GM15510 (cell line): ENCODE results near the gene PTPN4.
A peak's percentile ranks its signal among the peaks of the same experiment; 100 is the strongest.

Experiments used
- POLR2A ChIP-seq: IDR thresholded peaks from 3 replicates; pipeline ENCODE4 v1.6.1; 2011; ENCODE audit warnings: borderline replicate concordance; ENCODE audit not compliant: insufficient read length; ENCODE audit errors: extremely low read depth

Gene PTPN4, protein sequence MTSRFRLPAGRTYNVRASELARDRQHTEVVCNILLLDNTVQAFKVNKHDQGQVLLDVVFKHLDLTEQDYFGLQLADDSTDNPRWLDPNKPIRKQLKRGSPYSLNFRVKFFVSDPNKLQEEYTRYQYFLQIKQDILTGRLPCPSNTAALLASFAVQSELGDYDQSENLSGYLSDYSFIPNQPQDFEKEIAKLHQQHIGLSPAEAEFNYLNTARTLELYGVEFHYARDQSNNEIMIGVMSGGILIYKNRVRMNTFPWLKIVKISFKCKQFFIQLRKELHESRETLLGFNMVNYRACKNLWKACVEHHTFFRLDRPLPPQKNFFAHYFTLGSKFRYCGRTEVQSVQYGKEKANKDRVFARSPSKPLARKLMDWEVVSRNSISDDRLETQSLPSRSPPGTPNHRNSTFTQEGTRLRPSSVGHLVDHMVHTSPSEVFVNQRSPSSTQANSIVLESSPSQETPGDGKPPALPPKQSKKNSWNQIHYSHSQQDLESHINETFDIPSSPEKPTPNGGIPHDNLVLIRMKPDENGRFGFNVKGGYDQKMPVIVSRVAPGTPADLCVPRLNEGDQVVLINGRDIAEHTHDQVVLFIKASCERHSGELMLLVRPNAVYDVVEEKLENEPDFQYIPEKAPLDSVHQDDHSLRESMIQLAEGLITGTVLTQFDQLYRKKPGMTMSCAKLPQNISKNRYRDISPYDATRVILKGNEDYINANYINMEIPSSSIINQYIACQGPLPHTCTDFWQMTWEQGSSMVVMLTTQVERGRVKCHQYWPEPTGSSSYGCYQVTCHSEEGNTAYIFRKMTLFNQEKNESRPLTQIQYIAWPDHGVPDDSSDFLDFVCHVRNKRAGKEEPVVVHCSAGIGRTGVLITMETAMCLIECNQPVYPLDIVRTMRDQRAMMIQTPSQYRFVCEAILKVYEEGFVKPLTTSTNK

DNA sequence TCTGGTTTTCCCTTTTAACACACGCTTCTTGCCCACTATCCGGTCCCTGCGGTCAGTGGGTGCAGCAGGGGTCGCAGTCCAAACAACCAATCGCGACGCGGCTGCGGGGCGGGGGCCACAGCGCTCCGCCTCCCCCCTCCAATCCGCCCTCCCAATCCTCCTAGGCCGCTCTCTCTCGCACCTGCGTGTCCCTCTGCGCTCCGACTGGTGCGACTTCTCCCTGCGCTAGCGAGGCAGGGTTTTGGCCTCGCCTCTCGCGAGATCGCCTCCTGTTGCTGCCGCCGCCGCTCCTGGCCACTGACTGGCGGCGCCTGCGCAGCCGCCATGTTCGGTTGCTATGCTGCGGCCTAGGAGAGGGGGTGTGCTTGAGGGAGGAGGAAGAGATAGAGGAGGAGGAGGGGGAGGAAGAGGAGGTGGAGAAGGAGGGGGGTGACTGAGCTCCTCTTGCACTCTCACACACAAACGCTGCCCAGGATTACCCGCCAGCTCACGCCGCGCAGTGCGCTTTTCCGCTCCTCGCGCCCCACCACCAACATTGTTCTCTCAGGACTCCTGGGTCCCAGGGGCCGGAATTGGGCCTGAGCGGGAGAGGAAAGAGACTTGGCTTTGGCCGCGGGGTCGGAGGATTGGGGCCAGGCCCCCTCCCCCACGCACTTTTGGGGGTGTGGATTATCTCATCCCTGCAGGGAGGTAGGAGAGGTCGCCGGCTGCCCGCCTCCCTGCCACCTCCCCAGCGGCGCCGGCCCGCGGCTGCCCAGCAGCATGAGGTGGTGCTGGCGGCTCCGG lies at the start of gene PTPN4:
PTPN4 (plus strand) TSS at position 472 of the 786 bp plus-strand sequence. CDS start 49,932 bp downstream, outside the sequence.
- TF ChIP-seq POLR2A = peak; percentile 74

DNA sequence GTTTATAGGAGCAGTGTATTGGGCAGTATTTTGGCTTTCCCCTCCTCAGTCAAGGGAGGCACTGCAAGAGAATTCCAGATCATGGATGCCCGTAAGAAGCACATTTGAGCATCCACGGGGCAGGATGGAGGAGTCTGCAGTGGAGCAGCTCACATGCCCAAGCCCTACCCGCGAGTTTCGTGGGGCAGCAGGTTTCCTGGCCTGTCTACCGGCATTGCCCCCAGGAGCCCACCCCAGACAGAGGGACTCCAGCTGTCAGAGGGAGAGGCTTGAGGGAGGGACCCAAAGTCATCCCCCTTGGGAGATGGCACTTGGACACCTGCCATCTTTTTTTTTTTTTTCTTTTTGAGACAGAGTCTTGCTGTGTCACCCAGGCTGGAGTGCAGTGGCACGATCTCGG lies 49.4 kb upstream of the PTPN4 start:
- TF ChIP-seq POLR2A = no peak

DNA sequence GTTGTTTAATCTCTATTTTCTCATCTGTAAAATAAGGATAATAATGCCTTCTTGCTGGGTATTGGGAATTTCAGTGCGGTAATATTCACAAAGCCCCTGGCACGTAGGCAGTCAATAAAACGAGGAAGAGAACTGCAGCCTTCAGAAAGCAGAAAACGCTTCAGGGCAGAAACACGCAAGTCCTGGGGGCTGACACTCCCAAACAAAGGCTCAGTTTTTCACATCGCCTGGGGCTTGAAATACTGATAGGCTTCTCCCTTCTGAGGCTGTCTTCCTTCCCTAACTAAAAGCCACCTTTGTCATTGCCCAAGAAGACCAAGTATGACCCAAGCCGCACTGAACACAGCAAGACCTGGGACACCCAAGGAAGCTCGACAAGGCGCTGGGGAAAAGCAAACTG lies 48.4 kb upstream of the PTPN4 start:
- TF ChIP-seq POLR2A = no peak

DNA sequence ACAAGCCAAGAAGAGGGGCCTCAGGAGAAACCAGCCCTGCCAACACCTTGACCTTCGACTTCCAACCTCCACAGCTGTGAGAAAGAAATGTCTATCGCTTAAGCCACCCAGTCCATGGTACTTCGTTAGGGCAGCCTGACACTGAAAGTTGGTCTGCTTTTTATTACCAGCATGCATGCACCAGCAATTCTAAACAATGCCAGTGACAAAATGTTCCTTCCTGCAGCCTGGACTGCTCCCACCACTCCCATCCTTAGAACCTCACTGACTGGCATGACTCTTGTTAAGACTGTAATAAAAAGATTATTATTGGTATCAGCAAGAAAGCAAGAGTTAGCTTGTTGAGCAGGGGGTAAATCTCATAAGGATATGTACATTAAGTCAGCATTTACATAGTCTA lies 47.2 kb upstream of the PTPN4 start:
- TF ChIP-seq POLR2A = no peak

DNA sequence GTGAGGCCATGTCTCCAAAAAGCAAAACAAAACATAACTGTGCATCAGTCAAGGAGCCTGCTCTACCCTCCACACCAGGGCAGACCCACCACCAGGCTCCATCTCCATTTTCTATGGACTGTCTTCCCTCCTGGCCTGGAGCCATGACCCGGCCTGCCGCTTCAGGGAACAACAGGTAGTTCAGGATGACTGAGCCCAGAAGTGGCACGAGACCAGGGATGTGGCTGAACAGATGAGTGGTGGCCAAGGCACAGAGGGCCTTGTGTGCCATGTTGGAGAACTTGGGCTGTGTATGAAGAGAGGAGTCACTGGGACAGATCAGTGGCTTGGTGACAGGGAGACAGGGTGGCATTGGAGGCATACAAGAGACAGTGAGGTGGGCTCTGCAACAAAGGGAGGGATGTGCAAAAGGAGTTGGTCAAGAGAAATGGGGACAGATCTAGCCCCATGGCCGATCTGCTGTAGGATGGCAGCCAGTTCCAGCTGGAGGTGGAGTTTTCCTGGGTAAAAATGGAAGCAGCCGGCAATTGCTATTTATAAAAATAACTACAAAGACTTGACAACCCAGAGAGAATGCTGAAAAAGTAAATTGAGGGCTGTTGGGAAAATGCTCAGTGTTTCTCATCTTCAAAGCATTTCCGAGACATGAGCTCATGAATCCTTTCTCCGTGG lies 45.8 kb upstream of the PTPN4 start:
- no peak for TF ChIP-seq POLR2A

DNA sequence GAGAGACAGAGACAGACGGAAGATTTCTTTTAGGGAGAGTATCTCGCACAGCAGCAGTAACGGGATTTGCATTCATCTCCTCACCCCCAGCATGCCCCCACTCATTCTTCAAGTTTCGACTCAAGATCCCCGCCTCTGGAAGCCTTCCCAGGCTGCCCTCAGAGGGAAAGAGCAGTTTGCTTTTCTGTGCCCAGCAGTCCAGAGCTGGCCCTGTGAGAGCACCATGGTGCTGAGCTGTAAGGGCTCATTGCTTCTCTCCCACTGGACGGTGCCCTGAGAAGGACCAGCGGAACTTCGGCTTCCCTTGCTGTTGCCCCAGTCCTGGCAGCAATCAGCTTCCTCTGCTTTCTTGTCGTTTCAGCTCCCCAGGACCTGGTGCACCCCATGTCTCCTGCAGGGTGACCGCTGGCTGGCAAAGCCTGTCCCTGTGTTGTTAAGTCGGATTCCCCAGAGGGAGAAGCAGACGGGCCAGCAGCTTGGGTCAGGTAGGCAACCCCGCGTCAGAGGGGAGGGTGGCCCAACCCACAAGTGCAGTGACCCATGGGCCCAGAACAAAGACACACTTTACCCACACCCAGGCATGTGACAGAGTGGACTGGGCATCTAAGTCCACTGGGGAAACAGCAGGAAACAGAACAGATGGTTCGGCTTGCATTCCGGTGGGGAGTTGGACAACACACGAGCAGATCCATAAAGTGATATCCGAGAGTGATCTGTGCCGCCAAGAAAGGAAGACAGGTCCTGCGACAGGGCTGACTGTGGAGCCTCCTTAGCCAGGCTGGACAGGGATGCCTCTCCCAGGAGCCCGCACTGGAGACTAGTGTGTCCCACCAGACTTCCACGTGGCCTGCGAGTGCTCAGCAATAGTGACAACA lies 44.1 kb upstream of the PTPN4 start:
- TF ChIP-seq POLR2A = no peak

DNA sequence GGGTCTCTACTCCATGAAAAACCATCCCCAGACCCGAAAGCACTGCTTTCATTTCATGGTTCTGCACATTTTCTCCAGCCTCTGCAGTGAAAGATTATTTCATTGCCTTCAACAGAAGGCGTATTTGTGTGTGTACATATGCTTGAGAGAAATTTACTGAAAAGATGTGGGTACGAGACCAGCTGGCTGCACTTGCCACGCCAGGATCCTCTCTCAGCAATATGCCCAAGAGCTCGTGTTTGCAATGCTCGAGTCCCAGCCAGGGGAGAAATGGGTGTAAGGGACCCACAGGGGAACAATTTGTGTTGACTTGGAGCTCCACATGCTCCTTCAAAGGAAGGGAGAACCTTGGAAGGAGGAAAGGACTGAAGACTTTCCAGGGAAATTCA lies 43.4 kb upstream of the PTPN4 start:
- no peak for TF ChIP-seq POLR2A

DNA sequence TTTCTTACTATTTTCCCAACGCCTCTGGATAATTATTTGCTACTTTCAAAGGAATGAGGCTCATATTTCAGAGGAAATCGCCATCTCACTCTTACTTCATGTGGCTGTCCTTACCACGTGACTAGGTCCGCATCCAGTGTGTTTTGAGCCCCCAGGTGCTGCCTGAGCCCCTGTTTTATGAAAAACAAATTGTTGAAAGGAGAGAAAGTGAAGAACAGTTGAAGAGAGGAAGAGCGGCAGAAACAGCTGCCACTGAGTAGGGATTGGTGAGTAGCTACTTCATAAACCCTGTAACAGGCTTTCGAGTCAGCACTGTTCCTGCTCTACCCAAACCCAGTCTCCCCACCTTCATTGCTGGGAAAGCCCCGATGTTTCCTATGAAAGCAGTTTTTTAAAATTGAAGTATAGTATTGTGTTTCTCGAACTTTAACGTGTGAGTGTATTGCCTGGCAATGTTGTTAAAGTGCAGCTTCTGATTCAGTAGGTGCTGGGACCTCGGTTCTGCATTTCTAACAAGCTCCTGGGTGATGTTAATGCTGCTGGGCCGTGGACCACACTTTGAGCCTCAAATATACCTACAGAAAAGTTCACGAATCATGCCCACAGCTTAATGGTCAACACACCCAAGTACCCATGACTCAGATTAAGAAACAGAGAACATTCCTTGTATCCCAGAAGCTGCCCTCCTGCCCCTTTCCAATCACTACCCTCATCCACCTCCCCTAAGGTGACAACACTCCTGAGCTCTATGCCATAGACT lies 41.0 kb upstream of the PTPN4 start:
- TF ChIP-seq POLR2A = no peak

DNA sequence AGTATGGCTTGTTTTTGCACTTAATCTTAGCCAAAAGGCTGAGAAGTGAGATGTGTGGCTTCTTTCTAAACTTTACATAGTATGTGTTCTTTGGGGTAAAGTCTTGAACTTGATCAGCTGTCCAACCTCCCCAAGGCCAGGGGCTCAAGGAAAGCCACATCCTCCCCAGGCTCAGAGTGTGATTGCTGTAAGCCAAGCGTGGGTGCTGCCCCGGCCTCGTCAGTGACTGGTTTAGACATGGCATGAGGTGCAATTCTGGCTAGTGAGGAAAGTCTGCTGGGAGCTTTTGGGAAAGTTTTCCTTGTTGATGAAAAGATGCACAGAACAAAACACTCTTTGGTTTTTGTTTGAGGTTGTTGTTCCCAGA lies 40.5 kb upstream of the PTPN4 start:
- TF ChIP-seq POLR2A = no peak

DNA sequence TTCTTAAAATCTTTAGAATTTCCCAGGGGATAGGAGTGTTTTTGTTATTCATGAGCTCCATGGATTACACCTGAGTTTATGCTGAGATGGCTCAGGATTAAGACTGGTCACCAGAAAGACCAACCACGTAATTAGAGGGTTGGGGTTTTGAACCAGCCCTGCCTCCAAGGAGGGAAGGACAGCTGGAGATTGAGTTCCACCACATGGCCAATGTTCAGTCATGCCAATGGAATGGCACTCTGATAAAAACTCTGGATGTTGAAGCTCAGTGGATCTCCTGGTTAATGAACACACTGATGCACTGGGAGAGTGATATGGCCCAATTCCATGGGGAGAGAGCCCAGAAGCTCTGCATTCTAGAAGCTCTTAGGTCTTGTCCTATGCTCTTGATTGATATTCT lies 38.7 kb upstream of the PTPN4 start:
- TF ChIP-seq POLR2A = no peak

DNA sequence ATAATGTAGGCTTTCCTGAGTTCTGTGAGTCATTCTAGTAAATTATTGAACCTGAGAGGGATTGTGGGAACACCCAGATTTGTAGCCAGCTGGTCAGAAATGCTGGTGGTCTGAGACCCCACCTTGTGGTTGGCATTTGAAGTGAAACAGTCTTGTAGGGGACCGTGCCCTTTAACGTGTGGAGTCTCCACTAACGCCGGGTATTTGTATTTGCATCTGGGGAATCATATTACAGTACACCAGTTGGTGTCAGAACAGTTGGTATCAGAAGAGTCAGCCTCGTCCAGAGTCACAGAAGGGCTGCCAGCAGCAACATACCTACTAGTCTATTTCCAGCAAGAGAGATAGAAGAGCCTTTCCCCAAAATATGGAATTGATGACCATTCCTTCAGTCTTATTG lies 38.3 kb upstream of the PTPN4 start:
- TF ChIP-seq POLR2A = no peak

DNA sequence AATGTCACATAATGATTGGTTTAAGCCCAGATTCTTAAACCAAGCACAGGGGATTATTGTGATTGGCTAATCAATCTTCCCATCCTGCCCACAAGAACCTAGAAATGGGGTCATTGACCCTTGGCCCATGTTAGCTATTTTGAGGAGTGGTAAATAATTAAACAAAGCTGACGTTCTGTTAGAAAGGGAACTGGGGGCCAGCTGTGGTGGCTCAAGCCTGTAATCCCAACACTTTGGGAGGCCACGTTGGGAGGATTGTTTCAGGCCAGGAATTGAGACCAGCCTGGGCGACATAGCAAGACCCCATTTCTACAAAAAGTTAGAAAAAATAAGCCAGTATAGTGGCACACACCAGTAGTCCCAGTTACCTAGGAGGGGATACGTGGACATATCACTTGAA lies 37.8 kb upstream of the PTPN4 start:
- no peak for TF ChIP-seq POLR2A

DNA sequence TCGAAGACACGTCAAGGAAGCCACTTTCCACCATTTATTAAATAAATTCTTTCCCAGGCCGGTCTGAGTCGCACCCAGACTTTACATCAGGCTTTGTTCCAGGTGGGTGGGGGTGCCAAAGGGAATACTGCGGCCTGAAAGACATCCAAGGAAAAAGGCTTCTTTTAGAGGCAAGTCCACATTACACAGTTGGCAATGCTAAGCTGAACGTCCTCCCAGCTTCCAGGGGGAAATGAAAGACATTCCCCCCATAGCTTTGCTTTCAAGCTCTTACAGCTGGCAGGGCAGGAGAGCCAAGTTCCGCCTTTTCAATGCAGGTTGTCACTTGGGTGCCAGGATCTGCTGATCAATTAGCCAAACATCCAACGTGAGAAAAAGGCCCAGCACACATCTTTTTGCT lies 36.5 kb upstream of the PTPN4 start:
- TF ChIP-seq POLR2A = no peak

DNA sequence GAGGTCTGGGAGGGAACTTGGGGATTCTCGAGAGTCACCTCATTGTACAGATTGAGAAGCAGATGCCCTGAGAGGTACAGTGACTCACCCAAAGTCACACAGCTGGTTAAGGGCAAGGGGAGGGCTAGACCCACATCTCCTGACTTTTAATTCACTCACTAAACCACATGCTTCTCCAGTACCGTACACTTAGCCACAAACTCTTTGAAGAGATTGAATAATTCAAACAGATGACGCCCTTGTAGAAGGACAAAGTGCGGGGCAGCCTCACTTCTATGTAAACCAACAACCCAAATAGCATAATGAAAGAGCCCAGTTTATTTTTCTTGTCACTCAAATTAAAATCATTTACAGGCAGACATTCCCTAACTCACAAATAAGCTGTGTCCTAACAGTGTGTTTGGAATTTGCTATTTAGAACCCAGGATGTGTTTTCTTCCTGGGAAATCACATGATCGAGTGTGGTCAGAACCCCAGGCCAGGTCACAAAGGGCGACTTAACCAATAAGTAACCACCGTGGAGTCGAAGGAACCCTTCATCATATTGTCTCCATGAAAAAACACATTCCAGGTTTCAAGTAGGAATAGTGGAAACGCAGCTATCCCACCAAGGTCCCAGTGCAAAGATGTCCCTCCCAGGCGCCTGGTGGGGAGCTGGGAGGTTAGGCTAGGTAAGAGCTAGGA lies 35.8 kb upstream of the PTPN4 start:
- TF ChIP-seq POLR2A = no peak
